PFSK-1 (cell line): ENCODE results near the gene RAB18.

Experiments used
- POLR2AphosphoS5 ChIP-seq: IDR thresholded peaks from 2 replicates; pipeline ENCODE4 v1.6.1; 2012; ENCODE audit warnings: low read depth, mild to moderate bottlenecking, control low read depth, low read length, moderate library complexity
- SIN3A ChIP-seq: IDR thresholded peaks from 2 replicates; pipeline ENCODE4 v1.6.1; 2012; ENCODE audit warnings: mild to moderate bottlenecking, low read length, moderate library complexity, borderline replicate concordance; ENCODE audit not compliant: insufficient read depth
- TAF1 ChIP-seq: IDR thresholded peaks from 2 replicates; pipeline ENCODE4 v1.6.1; 2012; ENCODE audit warnings: low read length, control low read depth, borderline replicate concordance; ENCODE audit not compliant: insufficient read depth
- TF ChIP-seq, protein P1 (sequence below), 2 experiments: IDR thresholded peaks; 2 replicates each; pipeline versions ENCODE4 v1.6.1 to v1.8.0; 2011 to 2012; ENCODE audit warnings: low read depth in 2 of 2, low read length in 2 of 2, control low read depth in 1 of 2, inconsistent platforms in 1 of 2, mild to moderate bottlenecking in 1 of 2, moderate library complexity in 1 of 2; ENCODE audit not compliant: insufficient read depth in 1 of 2

DNA sequence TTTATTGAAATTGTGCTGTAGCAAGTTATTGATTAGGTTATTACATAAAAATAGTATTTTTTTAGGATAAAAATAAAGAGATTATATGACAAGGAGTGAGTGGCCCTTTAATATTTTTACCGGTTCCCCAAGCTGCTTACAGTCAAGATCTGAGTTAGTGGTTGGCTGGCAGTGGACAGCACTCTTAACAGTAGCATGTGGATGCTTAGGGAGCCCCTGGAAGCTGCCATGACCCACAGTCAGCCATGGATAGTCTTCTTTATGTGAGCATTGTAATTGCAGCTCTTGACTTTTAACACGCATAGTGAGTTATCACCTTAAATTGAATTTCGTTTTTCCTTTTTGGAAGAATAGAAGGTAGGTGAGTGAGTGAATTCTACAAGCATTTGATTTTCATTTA is 22.1 kb downstream of the RAB18 start:
- TF ChIP-seq POLR2AphosphoS5 (no peak), TAF1 (no peak), SIN3A (no peak)
- TF ChIP-seq, protein P1, sequence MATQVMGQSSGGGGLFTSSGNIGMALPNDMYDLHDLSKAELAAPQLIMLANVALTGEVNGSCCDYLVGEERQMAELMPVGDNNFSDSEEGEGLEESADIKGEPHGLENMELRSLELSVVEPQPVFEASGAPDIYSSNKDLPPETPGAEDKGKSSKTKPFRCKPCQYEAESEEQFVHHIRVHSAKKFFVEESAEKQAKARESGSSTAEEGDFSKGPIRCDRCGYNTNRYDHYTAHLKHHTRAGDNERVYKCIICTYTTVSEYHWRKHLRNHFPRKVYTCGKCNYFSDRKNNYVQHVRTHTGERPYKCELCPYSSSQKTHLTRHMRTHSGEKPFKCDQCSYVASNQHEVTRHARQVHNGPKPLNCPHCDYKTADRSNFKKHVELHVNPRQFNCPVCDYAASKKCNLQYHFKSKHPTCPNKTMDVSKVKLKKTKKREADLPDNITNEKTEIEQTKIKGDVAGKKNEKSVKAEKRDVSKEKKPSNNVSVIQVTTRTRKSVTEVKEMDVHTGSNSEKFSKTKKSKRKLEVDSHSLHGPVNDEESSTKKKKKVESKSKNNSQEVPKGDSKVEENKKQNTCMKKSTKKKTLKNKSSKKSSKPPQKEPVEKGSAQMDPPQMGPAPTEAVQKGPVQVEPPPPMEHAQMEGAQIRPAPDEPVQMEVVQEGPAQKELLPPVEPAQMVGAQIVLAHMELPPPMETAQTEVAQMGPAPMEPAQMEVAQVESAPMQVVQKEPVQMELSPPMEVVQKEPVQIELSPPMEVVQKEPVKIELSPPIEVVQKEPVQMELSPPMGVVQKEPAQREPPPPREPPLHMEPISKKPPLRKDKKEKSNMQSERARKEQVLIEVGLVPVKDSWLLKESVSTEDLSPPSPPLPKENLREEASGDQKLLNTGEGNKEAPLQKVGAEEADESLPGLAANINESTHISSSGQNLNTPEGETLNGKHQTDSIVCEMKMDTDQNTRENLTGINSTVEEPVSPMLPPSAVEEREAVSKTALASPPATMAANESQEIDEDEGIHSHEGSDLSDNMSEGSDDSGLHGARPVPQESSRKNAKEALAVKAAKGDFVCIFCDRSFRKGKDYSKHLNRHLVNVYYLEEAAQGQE (IDR thresholded peaks at IDR 0.05; ENCODE audit: insufficient read depth in 1 of 2, low read depth in 2 of 2, low read length in 2 of 2), result no peak
